Fibroblast of mammary gland (primary cell): Measurements from ENCODE around the gene L3HYPDH.

Source experiments
- DNase-seq: peaks from one replicate; pipeline ENCODE4 v3.0.0-alpha.2; 2010; ENCODE audit warnings: low read depth
- H3K4me3 ChIP-seq: 2 replicates; pipeline ENCODE4 v1.5.1; 2011; ENCODE audit warnings: low read depth, mild to moderate bottlenecking, low read length, moderate library complexity; ENCODE audit not compliant: control insufficient read depth
- TF ChIP-seq, protein P1 (sequence below): conservative IDR thresholded peaks from 2 replicates; pipeline ENCODE4 v1.5.1; 2011; ENCODE audit warnings: low read depth, low read length, inconsistent platforms; ENCODE audit not compliant: control insufficient read depth, insufficient read depth

L3HYPDH gene

DNA sequence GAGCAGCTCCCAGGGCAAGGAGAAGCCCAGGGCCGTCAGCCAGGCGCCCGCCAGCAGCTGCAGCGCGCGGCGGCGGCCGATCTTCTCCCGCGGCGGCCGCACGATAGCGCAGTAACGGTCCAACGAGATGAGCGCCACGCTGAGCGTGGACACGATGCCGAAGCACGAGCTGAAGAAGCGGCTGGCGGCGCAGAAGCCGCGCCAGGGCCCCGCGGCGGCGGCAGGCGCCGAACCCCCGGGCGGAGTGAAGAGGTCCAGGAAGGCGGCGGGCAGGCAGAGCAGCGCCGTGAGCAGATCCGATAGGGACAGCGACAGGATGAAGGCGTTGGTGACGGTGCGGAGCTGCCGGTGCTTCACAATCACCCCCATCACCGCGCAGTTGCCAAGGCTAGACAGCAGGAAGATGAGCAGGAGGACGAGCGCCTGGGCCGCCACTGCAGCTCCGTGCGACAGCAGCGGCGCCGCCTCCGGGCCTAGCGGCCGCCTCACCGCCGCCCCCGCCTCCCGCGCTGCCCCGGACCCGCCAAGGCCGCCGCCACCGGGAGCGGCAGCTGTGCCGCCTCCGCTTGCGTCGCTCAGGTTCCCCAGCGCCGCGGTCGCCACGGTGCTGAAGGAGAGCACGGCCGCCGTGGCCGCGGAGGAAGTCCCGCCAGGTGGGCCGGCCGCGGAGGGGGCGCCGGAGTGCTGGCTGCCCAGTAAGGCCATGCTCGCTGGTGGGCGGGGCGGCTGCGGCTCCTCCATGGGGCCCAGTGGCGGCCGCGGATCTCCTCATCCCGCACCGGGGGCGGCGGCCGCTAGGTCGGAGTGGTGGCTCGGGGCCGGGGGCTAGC lies 19.5 kb downstream of the L3HYPDH start:
- TF ChIP-seq, protein P1, sequence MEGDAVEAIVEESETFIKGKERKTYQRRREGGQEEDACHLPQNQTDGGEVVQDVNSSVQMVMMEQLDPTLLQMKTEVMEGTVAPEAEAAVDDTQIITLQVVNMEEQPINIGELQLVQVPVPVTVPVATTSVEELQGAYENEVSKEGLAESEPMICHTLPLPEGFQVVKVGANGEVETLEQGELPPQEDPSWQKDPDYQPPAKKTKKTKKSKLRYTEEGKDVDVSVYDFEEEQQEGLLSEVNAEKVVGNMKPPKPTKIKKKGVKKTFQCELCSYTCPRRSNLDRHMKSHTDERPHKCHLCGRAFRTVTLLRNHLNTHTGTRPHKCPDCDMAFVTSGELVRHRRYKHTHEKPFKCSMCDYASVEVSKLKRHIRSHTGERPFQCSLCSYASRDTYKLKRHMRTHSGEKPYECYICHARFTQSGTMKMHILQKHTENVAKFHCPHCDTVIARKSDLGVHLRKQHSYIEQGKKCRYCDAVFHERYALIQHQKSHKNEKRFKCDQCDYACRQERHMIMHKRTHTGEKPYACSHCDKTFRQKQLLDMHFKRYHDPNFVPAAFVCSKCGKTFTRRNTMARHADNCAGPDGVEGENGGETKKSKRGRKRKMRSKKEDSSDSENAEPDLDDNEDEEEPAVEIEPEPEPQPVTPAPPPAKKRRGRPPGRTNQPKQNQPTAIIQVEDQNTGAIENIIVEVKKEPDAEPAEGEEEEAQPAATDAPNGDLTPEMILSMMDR: no peak
- peak overlapping the region; percentile 43 for H3K4me3 ChIP-seq
- DNase-seq: peak; percentile 32

DNA sequence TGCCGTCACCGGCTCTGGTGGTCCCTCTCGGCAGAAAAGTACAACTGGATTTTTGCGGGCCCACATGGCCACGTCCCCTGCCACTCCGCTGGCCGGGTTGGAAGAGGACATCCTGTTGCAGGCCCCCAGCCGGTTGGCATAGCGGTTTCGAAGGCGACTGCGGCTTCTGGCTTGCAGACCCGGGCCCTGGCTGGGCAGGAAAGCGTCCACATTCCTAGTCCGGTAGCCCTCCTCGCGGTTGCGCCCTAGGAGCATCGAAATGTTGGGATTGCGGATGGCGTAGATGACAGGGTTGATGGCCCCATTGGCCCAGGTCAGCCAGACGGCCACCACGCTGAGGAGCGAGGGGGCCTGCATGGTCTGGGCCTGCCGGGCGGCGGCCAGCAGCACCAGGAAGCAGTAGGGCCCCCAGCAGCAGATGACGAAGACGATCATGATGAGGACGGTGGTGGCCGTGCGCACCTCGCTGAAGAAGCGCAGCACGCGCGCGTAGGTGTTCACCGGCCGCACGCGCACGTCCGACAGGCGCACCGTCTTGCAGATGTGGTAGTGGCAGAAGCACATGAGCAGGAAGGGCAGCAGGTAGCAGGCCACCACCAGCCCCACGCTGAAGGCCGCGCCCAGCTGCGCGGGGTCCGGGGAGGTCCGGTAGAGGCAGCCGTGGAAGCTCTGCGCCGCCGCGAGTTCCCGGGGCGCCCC lies 20.3 kb downstream of the L3HYPDH start:
- DNase-seq: no peak
- peak overlapping the region; percentile 43 for H3K4me3 ChIP-seq
- TF ChIP-seq, protein P1: no peak

DNA sequence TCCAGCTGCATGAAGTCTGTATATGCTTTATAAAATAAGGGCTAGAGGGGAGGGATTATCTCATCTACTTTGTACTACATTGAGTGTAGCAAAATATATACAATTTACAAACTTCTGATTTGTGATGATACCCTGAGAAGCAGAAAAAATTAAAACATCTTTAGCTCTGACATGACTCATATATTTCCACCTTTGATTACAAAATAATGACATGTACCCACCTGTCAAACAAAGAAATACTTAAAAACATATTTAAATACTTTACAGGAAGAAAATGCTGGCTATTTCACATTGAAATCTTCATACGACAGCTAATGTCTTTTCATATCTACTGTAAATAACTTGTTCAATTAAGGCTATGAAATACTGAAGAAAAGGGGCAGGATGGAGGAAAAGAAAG lies 22.3 kb downstream of the L3HYPDH start:
- H3K4me3 ChIP-seq: no peak overlapping the region
- DNase-seq: no peak
- TF ChIP-seq, protein P1: no peak

DNA sequence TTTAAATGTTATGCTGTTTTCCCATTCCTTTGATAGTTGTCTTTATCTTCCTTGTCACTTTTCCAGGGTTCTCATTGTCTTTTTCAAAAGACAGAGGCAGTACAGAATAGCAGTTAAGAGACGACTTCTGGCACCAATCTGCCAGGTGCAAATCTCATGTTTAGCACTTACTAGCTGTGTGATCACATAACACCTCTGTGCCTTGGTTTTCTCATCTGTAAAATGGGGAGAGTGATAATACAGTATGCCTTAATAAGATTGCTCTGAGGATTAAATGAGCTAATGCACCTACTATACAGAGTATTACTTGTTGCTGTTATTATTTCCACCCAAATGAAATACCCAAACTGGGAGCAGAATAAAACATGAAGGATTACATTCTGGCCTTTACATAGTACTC lies 23.8 kb downstream of the L3HYPDH start:
- TF ChIP-seq, protein P1: no peak
- H3K4me3 ChIP-seq: no peak overlapping the region
- DNase-seq: no peak

DNA sequence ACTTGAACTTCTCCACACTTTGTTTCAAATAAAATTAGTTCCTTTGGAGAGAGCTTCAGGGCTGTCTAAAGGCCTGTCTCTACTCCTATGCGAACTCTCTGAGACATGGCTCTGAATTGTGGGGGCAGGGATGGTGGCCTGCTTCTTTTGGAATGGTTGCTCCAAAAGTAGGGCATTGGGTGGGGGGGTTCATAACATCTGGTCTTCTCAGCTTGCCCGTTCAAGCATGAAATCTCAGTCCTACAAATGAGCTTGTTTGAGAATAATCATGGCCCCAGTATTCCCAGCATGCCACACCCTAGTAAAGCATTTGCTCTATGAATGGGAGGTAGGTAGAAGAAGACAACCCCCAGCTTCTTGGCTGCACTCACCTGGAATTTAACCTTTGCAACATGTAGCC lies 25.7 kb downstream of the L3HYPDH start:
- no peak overlapping the region for H3K4me3 ChIP-seq
- TF ChIP-seq, protein P1: no peak
- no peak for DNase-seq

DNA sequence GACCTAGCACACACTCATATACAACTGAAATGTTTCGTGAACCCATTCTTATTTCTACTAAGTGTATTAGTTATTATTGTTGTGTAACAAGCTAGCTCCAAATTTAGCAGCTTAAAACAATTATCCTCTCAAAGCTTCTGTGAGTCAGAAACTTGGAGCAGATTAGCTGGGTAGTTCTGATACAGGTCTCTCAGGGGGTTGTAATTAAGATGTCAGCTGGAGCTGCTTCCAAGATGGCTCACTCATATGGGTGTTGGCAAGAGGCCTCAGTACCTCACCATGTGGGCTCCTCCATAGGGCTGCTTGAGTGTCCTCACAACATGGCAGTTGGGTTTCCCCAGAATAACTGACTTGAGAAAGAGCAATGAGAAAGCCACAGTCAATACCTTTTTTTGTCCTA lies 28.8 kb downstream of the L3HYPDH start:
- TF ChIP-seq, protein P1: no peak
- H3K4me3 ChIP-seq: no peak overlapping the region
- DNase-seq: peak; percentile 98
